ENCODE data around the gene SLC26A2.
"Not testable (repeated sequence)": the region's sequence is repeated elsewhere in the genome, so short reads cannot be mapped to it uniquely, and the experiment has no call there.

Gene SLC26A2

GRCh38 chr5:149942199-149942598 lies 18.4 kb upstream of the SLC26A2 start:
- Histone ChIP-seq H3K4me3 (ENCODE audit: control insufficient read depth in 1 of 7, extremely low read depth in 1 of 7, insufficient read depth in 4 of 7, low read depth in 2 of 7, low read length in 6 of 7) (no peak overlapping the region), H3K27ac (ENCODE audit: insufficient read depth in 1 of 2, low read depth in 1 of 2, low read length in 2 of 2, poor library complexity in 1 of 2, severe bottlenecking in 2 of 2) (no peak overlapping the region), H3K27me3 (replicated peaks in 2 of 5; ENCODE audit: control insufficient read depth in 4 of 5, insufficient read depth in 5 of 5, low read length in 4 of 5) (peaks cover 0 to 1% (median 0%) of the 10 kb centered on the region in 5 experiments), H3K9me3 (ENCODE audit: control extremely low read depth in 1 of 5, control insufficient read depth in 4 of 5, insufficient read depth in 2 of 5, low read depth in 1 of 5, low read length in 4 of 5) (no peaks in the 10 kb centered on the region), H3K36me3 (ENCODE audit: control insufficient read depth in 4 of 4, insufficient read depth in 4 of 4, low read length in 3 of 4) (no peaks in the 10 kb centered on the region), H3K4me1 (ENCODE audit: control extremely low read depth in 1 of 4, control insufficient read depth in 4 of 4, insufficient read depth in 4 of 4, low read length in 3 of 4) (peaks cover 0 to 6% (median 1%) of the 10 kb centered on the region in 4 experiments)
- WGBS (ENCODE audit: insufficient coverage), result 100% methylated on average over 2 of the region's 2 CpGs
- POLR2A ChIA-PET, result no interaction called here
- DNase-seq, result no peak
- CTCF ChIA-PET, result no interaction called here

GRCh38 chr5:149942741-149943169 lies 17.8 kb upstream of the SLC26A2 start:
- H3K36me3 ChIP-seq (ENCODE audit: control insufficient read depth in 4 of 4, insufficient read depth in 4 of 4, low read length in 3 of 4); H3K4me3 ChIP-seq (ENCODE audit: control insufficient read depth in 1 of 7, extremely low read depth in 1 of 7, insufficient read depth in 4 of 7, low read depth in 2 of 7, low read length in 6 of 7); H3K27ac ChIP-seq (ENCODE audit: insufficient read depth in 1 of 2, low read depth in 1 of 2, low read length in 2 of 2, poor library complexity in 1 of 2, severe bottlenecking in 2 of 2); POLR2A ChIA-PET; H3K27me3 ChIP-seq (replicated peaks in 2 of 5; ENCODE audit: control insufficient read depth in 4 of 5, insufficient read depth in 5 of 5, low read length in 4 of 5); H3K9me3 ChIP-seq (ENCODE audit: control extremely low read depth in 1 of 5, control insufficient read depth in 4 of 5, insufficient read depth in 2 of 5, low read depth in 1 of 5, low read length in 4 of 5); CTCF ChIA-PET; H3K4me1 ChIP-seq (ENCODE audit: control extremely low read depth in 1 of 4, control insufficient read depth in 4 of 4, insufficient read depth in 4 of 4, low read length in 3 of 4); DNase-seq: not testable (repeated sequence)
- whole genome bisulfite sequencing (ENCODE audit: insufficient coverage), result 75% methylated on average over 2 of the region's 4 CpGs

GRCh38 chr5:149943177-149943949 lies 17.2 kb upstream of the SLC26A2 start:
- H3K4me3 ChIP-seq (ENCODE audit: control insufficient read depth in 1 of 7, extremely low read depth in 1 of 7, insufficient read depth in 4 of 7, low read depth in 2 of 7, low read length in 6 of 7); H3K36me3 ChIP-seq (ENCODE audit: control insufficient read depth in 4 of 4, insufficient read depth in 4 of 4, low read length in 3 of 4); H3K27me3 ChIP-seq (replicated peaks in 2 of 5; ENCODE audit: control insufficient read depth in 4 of 5, insufficient read depth in 5 of 5, low read length in 4 of 5); CTCF ChIA-PET; POLR2A ChIA-PET; H3K27ac ChIP-seq (ENCODE audit: insufficient read depth in 1 of 2, low read depth in 1 of 2, low read length in 2 of 2, poor library complexity in 1 of 2, severe bottlenecking in 2 of 2); H3K4me1 ChIP-seq (ENCODE audit: control extremely low read depth in 1 of 4, control insufficient read depth in 4 of 4, insufficient read depth in 4 of 4, low read length in 3 of 4); H3K9me3 ChIP-seq (ENCODE audit: control extremely low read depth in 1 of 5, control insufficient read depth in 4 of 5, insufficient read depth in 2 of 5, low read depth in 1 of 5, low read length in 4 of 5); DNase-seq: not testable (repeated sequence)
- WGBS (ENCODE audit: insufficient coverage), result 100% methylated on average over 2 of the region's 6 CpGs

- H3K36me3 ChIP-seq (ENCODE audit: control insufficient read depth in 4 of 4, insufficient read depth in 4 of 4, low read length in 3 of 4), result no peaks in the 10 kb centered on the region
- no peak within 1 kb of the TSS for H3K27ac ChIP-seq (ENCODE audit: insufficient read depth in 1 of 2, low read depth in 1 of 2, low read length in 2 of 2, poor library complexity in 1 of 2, severe bottlenecking in 2 of 2)
- DNase-seq, result no peak
- no peaks in the 10 kb centered on the region for H3K9me3 ChIP-seq (ENCODE audit: control extremely low read depth in 1 of 5, control insufficient read depth in 4 of 5, insufficient read depth in 2 of 5, low read depth in 1 of 5, low read length in 4 of 5)
- H3K4me3 ChIP-seq (ENCODE audit: control insufficient read depth in 1 of 7, extremely low read depth in 1 of 7, insufficient read depth in 4 of 7, low read depth in 2 of 7, low read length in 6 of 7), result no peak within 1 kb of the TSS
- CTCF ChIA-PET, result interaction anchor here (1.2 kb wide), 1 partner anchor 31 kb away, joined by 3 read pairs; no protein-coding TSS in a partner anchor
- WGBS (ENCODE audit: insufficient coverage), result 100% methylated on average over 2 of the region's 2 CpGs
- POLR2A ChIA-PET, result no interaction called here
- no peaks in the 10 kb centered on the region for H3K4me1 ChIP-seq (ENCODE audit: control extremely low read depth in 1 of 4, control insufficient read depth in 4 of 4, insufficient read depth in 4 of 4, low read length in 3 of 4)
- H3K27me3 ChIP-seq (replicated peaks in 2 of 5; ENCODE audit: control insufficient read depth in 4 of 5, insufficient read depth in 5 of 5, low read length in 4 of 5), result peaks cover 0 to 1% (median 0%) of the 10 kb centered on the region in 5 experiments
Measured at GRCh38 chr5:149944666-149945065, 15.9 kb upstream of the SLC26A2 start, which contains the start of gene PDE6A. Gene PDE6A (minus strand): TSS chr5:149944793. CDS start chr5:149944673, 120 bp downstream.

- H3K27ac ChIP-seq (ENCODE audit: insufficient read depth in 1 of 2, low read depth in 1 of 2, low read length in 2 of 2, poor library complexity in 1 of 2, severe bottlenecking in 2 of 2), result no peak overlapping the region
- H3K27me3 ChIP-seq (replicated peaks in 2 of 5; ENCODE audit: control insufficient read depth in 4 of 5, insufficient read depth in 5 of 5, low read length in 4 of 5), result peaks cover 0 to 1% (median 0%) of the 10 kb centered on the region in 5 experiments
- no peaks in the 10 kb centered on the region for H3K4me1 ChIP-seq (ENCODE audit: control extremely low read depth in 1 of 4, control insufficient read depth in 4 of 4, insufficient read depth in 4 of 4, low read length in 3 of 4)
- no peak for DNase-seq
- no peaks in the 10 kb centered on the region for H3K36me3 ChIP-seq (ENCODE audit: control insufficient read depth in 4 of 4, insufficient read depth in 4 of 4, low read length in 3 of 4)
- no peaks in the 10 kb centered on the region for H3K9me3 ChIP-seq (ENCODE audit: control extremely low read depth in 1 of 5, control insufficient read depth in 4 of 5, insufficient read depth in 2 of 5, low read depth in 1 of 5, low read length in 4 of 5)
- 93% methylated on average over 3 of the region's 3 CpGs for WGBS (ENCODE audit: insufficient coverage)
- ChIA-PET POLR2A (no interaction called here), CTCF (interaction anchor here (0.8 to 1.7 kb wide), 3 partner anchors 10 to 118 kb away, joined by 3 to 5 read pairs (median 3); no protein-coding TSS in a partner anchor)
- no peak overlapping the region for H3K4me3 ChIP-seq (ENCODE audit: control insufficient read depth in 1 of 7, extremely low read depth in 1 of 7, insufficient read depth in 4 of 7, low read depth in 2 of 7, low read length in 6 of 7)
Measured at GRCh38 chr5:149946118-149946517, 14.4 kb upstream of the SLC26A2 start.

- ChIA-PET CTCF (interaction anchor here (0.7 to 2.3 kb wide), 6 partner anchors 10 to 97 kb away, joined by 3 to 6 read pairs (median 3); no protein-coding TSS in a partner anchor), POLR2A (no interaction called here)
- H3K36me3 ChIP-seq (ENCODE audit: control insufficient read depth in 4 of 4, insufficient read depth in 4 of 4, low read length in 3 of 4), result no peaks in the 10 kb centered on the region
- no peak overlapping the region for H3K4me3 ChIP-seq (ENCODE audit: control insufficient read depth in 1 of 7, extremely low read depth in 1 of 7, insufficient read depth in 4 of 7, low read depth in 2 of 7, low read length in 6 of 7)
- no peak overlapping the region for H3K27ac ChIP-seq (ENCODE audit: insufficient read depth in 1 of 2, low read depth in 1 of 2, low read length in 2 of 2, poor library complexity in 1 of 2, severe bottlenecking in 2 of 2)
- peaks cover 0 to 1% (median 0%) of the 10 kb centered on the region in 5 experiments for H3K27me3 ChIP-seq (replicated peaks in 2 of 5; ENCODE audit: control insufficient read depth in 4 of 5, insufficient read depth in 5 of 5, low read length in 4 of 5)
- no peaks in the 10 kb centered on the region for H3K4me1 ChIP-seq (ENCODE audit: control extremely low read depth in 1 of 4, control insufficient read depth in 4 of 4, insufficient read depth in 4 of 4, low read length in 3 of 4)
- WGBS (ENCODE audit: insufficient coverage), result 97% methylated on average over 3 of the region's 5 CpGs
- H3K9me3 ChIP-seq (ENCODE audit: control extremely low read depth in 1 of 5, control insufficient read depth in 4 of 5, insufficient read depth in 2 of 5, low read depth in 1 of 5, low read length in 4 of 5), result no peaks in the 10 kb centered on the region
- DNase-seq, result no peak
Measured at GRCh38 chr5:149948993-149949392, 11.6 kb upstream of the SLC26A2 start.

GRCh38 chr5:149951138-149951749 lies 9.3 kb upstream of the SLC26A2 start:
- no peak for DNase-seq
- no peaks in the 10 kb centered on the region for H3K4me1 ChIP-seq (ENCODE audit: control extremely low read depth in 1 of 4, control insufficient read depth in 4 of 4, insufficient read depth in 4 of 4, low read length in 3 of 4)
- WGBS (ENCODE audit: insufficient coverage), result 95% methylated on average over 3 of the region's 6 CpGs
- H3K27ac ChIP-seq (ENCODE audit: insufficient read depth in 1 of 2, low read depth in 1 of 2, low read length in 2 of 2, poor library complexity in 1 of 2, severe bottlenecking in 2 of 2), result no peak overlapping the region
- no peak overlapping the region for H3K4me3 ChIP-seq (ENCODE audit: control insufficient read depth in 1 of 7, extremely low read depth in 1 of 7, insufficient read depth in 4 of 7, low read depth in 2 of 7, low read length in 6 of 7)
- no peaks in the 10 kb centered on the region for H3K36me3 ChIP-seq (ENCODE audit: control insufficient read depth in 4 of 4, insufficient read depth in 4 of 4, low read length in 3 of 4)
- ChIA-PET POLR2A (no interaction called here), CTCF (interaction anchor here (0.7 to 1.7 kb wide), 5 partner anchors 7 to 330 kb away, joined by 3 to 5 read pairs (median 3); no protein-coding TSS in a partner anchor)
- H3K27me3 ChIP-seq (replicated peaks in 2 of 5; ENCODE audit: control insufficient read depth in 4 of 5, insufficient read depth in 5 of 5, low read length in 4 of 5), result peaks cover 0 to under 1% (median 0%) of the 10 kb centered on the region in 5 experiments
- H3K9me3 ChIP-seq (ENCODE audit: control extremely low read depth in 1 of 5, control insufficient read depth in 4 of 5, insufficient read depth in 2 of 5, low read depth in 1 of 5, low read length in 4 of 5), result no peaks in the 10 kb centered on the region
